ENCODE results near the gene PON1. TPM values are rescaled to one million over a fixed set of nuclear protein-coding genes. Genes with fewer than 3 reads are reported as not detected.

The PON1 gene
- total RNA-seq, 2 donors from 2014 or later, result not detected

- no peak overlapping the region for H3K4me3 ChIP-seq
These were observed 4.8 kb downstream of the PON1 start for GRCh38 chr7:95319570-95319969.

GRCh38 chr7:95318501-95319100 is 5.7 kb downstream of the PON1 start:
- no peak overlapping the region for H3K27ac ChIP-seq
- TF ChIP-seq CTCF (IDR thresholded peaks at IDR 0.05), result no peak
- no peak for ATAC-seq (ENCODE audit: insufficient number of reproducible peaks, low FRiP score, low read depth)
- H3K4me3 ChIP-seq, result no peak overlapping the region
- no peaks in the 10 kb centered on the region for H3K4me1 ChIP-seq (ENCODE audit: control insufficient read depth in 1 of 2, low read depth in 2 of 2)
- no peaks in the 10 kb centered on the region for H3K27me3 ChIP-seq (replicated peaks; ENCODE audit: insufficient read depth)
- no peaks in the 10 kb centered on the region for H3K36me3 ChIP-seq
- no peaks in the 10 kb centered on the region for H3K9me3 ChIP-seq
- no peak for DNase-seq (ENCODE audit: low spot score)

More at GRCh38 chr7:95319570-95319969, 4.8 kb downstream of the PON1 start:
- H3K27me3 ChIP-seq (replicated peaks; ENCODE audit: insufficient read depth), result no peaks in the 10 kb centered on the region
- H3K36me3 ChIP-seq, result no peaks in the 10 kb centered on the region
- no peaks in the 10 kb centered on the region for H3K9me3 ChIP-seq
- no peaks in the 10 kb centered on the region for H3K4me1 ChIP-seq (ENCODE audit: control insufficient read depth in 1 of 2, low read depth in 2 of 2)
- no peak overlapping the region for H3K27ac ChIP-seq
- no peak for ATAC-seq (ENCODE audit: insufficient number of reproducible peaks, low FRiP score, low read depth)
- no peak for TF ChIP-seq CTCF (IDR thresholded peaks at IDR 0.05)
- no peak for DNase-seq (ENCODE audit: low spot score)

DNA sequence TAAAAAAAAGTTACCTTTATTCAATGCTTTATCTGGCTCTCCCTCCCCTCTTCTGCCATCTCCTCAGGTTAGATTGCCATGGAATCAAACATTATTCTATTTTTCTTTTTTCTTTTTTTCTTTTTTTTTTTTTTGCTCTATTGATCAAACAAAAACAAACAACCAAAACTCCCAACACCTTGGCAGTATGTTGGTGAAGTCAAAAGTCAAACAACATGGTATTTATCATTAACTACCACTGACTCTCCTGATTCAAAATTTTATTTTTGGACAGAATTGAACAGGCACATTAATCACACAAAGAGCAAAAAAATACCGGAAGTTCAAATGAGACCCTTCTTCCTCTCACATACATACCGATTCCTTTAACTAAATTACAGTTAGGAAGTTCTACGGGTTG is 6.4 kb downstream of the PON1 start:
- TF ChIP-seq CTCF (IDR thresholded peaks at IDR 0.05), result no peak
- Histone ChIP-seq H3K27me3 (replicated peaks; ENCODE audit: insufficient read depth) (no peaks in the 10 kb centered on the region), H3K27ac (no peak overlapping the region), H3K4me1 (ENCODE audit: control insufficient read depth in 1 of 2, low read depth in 2 of 2) (no peaks in the 10 kb centered on the region), H3K9me3 (no peaks in the 10 kb centered on the region), H3K4me3 (no peak overlapping the region), H3K36me3 (no peaks in the 10 kb centered on the region)
- DNase-seq (ENCODE audit: low spot score) (no peak), ATAC-seq (ENCODE audit: insufficient number of reproducible peaks, low FRiP score, low read depth) (no peak)

DNA sequence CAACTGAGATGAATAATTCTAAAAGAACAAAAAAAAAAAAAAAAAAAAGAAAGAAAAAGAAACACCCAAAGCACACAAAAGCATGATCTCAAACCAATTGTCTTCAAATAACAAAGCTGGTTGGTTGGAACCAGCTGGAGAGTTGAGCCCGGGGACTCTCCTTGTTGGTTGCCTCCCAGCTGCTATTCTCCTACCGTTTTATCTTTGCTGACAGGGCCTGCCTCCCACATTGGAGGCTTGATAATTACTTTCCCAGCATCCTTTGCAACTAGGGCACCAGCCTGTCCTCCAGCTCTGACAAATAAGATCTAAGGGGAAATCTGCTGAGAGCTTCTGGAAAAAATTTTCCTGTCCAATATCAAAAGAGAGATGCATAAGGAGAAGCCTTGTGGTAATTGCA is 6.8 kb downstream of the PON1 start:
- H3K4me3 ChIP-seq, result no peak overlapping the region
- no peaks in the 10 kb centered on the region for H3K27me3 ChIP-seq (replicated peaks; ENCODE audit: insufficient read depth)
- DNase-seq (ENCODE audit: low spot score) (no peak), ATAC-seq (ENCODE audit: insufficient number of reproducible peaks, low FRiP score, low read depth) (no peak)
- H3K9me3 ChIP-seq, result no peaks in the 10 kb centered on the region
- no peak for TF ChIP-seq CTCF (IDR thresholded peaks at IDR 0.05)
- H3K36me3 ChIP-seq, result no peaks in the 10 kb centered on the region
- no peak overlapping the region for H3K27ac ChIP-seq
- no peaks in the 10 kb centered on the region for H3K4me1 ChIP-seq (ENCODE audit: control insufficient read depth in 1 of 2, low read depth in 2 of 2)

- no peak for ATAC-seq (ENCODE audit: insufficient number of reproducible peaks, low FRiP score, low read depth)
These were observed 7.7 kb downstream of the PON1 start for GRCh38 chr7:95316588-95316987.

More at GRCh38 chr7:95316588-95316987, 7.7 kb downstream of the PON1 start:
- H3K27me3 ChIP-seq (replicated peaks; ENCODE audit: insufficient read depth), result no peaks in the 10 kb centered on the region
- H3K9me3 ChIP-seq, result no peaks in the 10 kb centered on the region
- TF ChIP-seq CTCF (IDR thresholded peaks at IDR 0.05), result no peak
- no peak overlapping the region for H3K4me3 ChIP-seq
- H3K27ac ChIP-seq, result no peak overlapping the region
- no peaks in the 10 kb centered on the region for H3K4me1 ChIP-seq (ENCODE audit: control insufficient read depth in 1 of 2, low read depth in 2 of 2)
- no peaks in the 10 kb centered on the region for H3K36me3 ChIP-seq
- no peak for DNase-seq (ENCODE audit: low spot score)

Measured in thoracic aorta (tissue), 2 donors.